GM19324 (cell line): ENCODE results near the gene TRIP10.

Experiments
- ATAC-seq: cut with Tn5 transposase; IDR thresholded peaks from one replicate; pipeline ENCODE4 v1.9.1; 2021; ENCODE audit warnings: mild to moderate bottlenecking, moderate library complexity; ENCODE audit not compliant: unreplicated experiment, low FRiP score

Gene TRIP10

GRCh38 chr19:6723738-6724137 is 15.7 kb upstream of the TRIP10 start:
- no peak for ATAC-seq

GRCh38 chr19:6724631-6725492 is 14.6 kb upstream of the TRIP10 start:
- ATAC-seq = no peak

- no peak for ATAC-seq
These were observed 13.8 kb upstream of the TRIP10 start for GRCh38 chr19:6725513-6726231.

- no peak for ATAC-seq
These were observed 11.1 kb upstream of the TRIP10 start for GRCh38 chr19:6728346-6728745.

GRCh38 chr19:6729573-6730152 is 9.8 kb upstream of the TRIP10 start:
- no peak for ATAC-seq

GRCh38 chr19:6730153-6730804 is 9.2 kb upstream of the TRIP10 start:
- ATAC-seq = no peak

GRCh38 chr19:6730941-6731670 is 8.4 kb upstream of the TRIP10 start:
- no peak for ATAC-seq

GRCh38 chr19:6731822-6732221 is 7.7 kb upstream of the TRIP10 start:
- no peak for ATAC-seq

- ATAC-seq = no peak
These were observed 6.6 kb upstream of the TRIP10 start for GRCh38 chr19:6732803-6733337.

- ATAC-seq = no peak
These were observed 6.0 kb upstream of the TRIP10 start for GRCh38 chr19:6733338-6734095.

GRCh38 chr19:6734096-6734696 is 5.3 kb upstream of the TRIP10 start:
- no peak for ATAC-seq

GRCh38 chr19:6735181-6735911 is 4.1 kb upstream of the TRIP10 start:
- no peak for ATAC-seq

GRCh38 chr19:6736169-6736916 is 3.1 kb upstream of the TRIP10 start:
- ATAC-seq = no peak

- ATAC-seq = no peak
These were observed 2.6 kb upstream of the TRIP10 start for GRCh38 chr19:6736917-6737283.

- peak; percentile 75 for ATAC-seq
These were observed 2.1 kb upstream of the TRIP10 start, which contains the start of gene GPR108 for GRCh38 chr19:6737284-6737872. TSS of gene GPR108 (minus strand) at chr19:6737580. CDS start at chr19:6737576, 4 bp downstream.

GRCh38 chr19:6737873-6738786 is 1.4 kb upstream of the TRIP10 start:
- ATAC-seq = no peak
